GM18951 (cell line): ENCODE results near the gene NDUFS2.
"Not testable (repeated sequence)": the region's sequence is repeated elsewhere in the genome, so short reads cannot be mapped to it uniquely, and the experiment has no call there.

Experiments
- POLR2A ChIP-seq: IDR thresholded peaks from 4 replicates; pipeline ENCODE4 v1.6.1; 2011; ENCODE audit warnings: mild to moderate bottlenecking; ENCODE audit not compliant: insufficient read length, insufficient read depth; ENCODE audit errors: extremely low read depth
- in situ Hi-C: fragments of 300-500 bp; cut with MboI; formaldehyde crosslinking; loops from one replicate; pipeline ENCODE4 v1.12.0; 2022; ENCODE audit warnings: low sequenced_read_pairs, mixed read lengths, inconsistent platforms; ENCODE audit not compliant: unreplicated experiment

The NDUFS2 gene

DNA sequence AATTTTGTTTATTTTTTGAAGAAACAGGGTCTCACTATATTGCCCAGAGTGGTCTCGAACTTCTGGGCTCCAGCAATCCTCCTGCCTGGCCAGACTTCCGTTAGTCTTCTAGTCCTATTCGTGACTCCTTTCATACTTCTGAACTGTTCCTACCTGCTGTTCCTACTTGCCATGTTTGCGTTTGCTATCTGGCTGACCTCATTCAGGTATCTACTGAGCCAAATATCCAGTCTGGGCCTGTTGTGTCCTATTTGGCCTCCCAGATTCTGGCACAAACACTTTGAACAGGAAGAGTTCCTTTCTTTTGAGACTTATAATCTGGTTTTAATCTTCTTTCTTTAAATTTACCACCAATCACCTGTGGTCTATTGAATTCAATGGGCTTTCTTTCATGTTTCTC lies 42.7 kb downstream of the NDUFS2 start:
- in situ Hi-C loops = no loop called here
- TF ChIP-seq POLR2A = no peak

DNA sequence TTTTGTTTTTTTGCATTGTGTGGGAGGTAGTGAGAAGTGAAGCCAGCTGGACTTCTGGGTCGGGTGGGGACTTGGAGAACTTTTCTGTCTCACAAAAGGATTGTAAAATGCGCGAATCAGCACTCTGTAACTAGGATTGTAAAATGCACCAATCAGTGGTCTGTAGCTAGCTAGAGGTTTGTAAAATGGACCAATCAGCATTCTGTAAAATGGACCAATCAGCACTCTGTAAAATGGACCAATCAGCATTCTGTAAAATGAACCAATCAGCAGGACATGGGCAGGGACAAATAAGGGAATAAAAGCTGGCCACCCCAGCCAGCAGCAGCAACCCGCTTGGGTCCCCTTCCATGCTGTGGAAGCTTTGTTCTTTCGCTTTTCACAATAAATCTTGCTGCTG lies 47.9 kb downstream of the NDUFS2 start:
- in situ Hi-C loops = not testable (repeated sequence)

- in situ Hi-C loops = no loop called here
- TF ChIP-seq POLR2A = no peak
Observed at GRCh38 chr1:161250829-161251228, 48.7 kb downstream of the NDUFS2 start.

GRCh38 chr1:161251579-161251978 lies 49.4 kb downstream of the NDUFS2 start:
- no peak for TF ChIP-seq POLR2A
- in situ Hi-C loops = no loop called here

GRCh38 chr1:161255302-161255701 lies 53.1 kb downstream of the NDUFS2 start:
- in situ Hi-C loops = not testable (repeated sequence)

DNA sequence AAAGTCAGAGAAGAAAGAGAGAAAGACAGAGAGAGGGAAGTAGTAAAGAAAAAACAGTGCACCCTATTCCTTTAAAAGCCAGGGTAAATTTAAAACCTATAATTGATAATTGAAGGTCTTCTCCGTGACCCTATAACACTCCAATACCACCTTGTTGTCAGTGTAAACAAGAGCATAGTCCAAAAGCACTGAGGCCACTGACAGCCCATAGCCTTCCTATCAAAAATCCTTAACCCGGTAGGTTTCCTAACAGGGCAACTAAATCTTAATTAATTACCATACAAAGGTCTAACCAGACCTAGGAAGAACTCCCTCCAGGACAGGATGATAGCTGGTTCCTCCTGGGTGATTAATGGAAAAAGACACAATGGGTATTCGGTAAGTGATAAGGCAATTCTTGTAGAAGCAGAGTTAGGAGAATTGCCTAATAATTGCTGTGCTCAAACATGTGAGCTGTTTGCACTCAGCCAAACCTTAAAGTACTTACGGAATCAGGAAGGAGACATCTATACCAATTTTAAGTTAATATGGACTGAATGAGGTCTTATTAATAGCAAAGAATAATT lies 53.9 kb downstream of the NDUFS2 start:
- in situ Hi-C loops = not testable (repeated sequence)

GRCh38 chr1:161257109-161257508 lies 54.9 kb downstream of the NDUFS2 start:
- in situ Hi-C loops = not testable (repeated sequence)

DNA sequence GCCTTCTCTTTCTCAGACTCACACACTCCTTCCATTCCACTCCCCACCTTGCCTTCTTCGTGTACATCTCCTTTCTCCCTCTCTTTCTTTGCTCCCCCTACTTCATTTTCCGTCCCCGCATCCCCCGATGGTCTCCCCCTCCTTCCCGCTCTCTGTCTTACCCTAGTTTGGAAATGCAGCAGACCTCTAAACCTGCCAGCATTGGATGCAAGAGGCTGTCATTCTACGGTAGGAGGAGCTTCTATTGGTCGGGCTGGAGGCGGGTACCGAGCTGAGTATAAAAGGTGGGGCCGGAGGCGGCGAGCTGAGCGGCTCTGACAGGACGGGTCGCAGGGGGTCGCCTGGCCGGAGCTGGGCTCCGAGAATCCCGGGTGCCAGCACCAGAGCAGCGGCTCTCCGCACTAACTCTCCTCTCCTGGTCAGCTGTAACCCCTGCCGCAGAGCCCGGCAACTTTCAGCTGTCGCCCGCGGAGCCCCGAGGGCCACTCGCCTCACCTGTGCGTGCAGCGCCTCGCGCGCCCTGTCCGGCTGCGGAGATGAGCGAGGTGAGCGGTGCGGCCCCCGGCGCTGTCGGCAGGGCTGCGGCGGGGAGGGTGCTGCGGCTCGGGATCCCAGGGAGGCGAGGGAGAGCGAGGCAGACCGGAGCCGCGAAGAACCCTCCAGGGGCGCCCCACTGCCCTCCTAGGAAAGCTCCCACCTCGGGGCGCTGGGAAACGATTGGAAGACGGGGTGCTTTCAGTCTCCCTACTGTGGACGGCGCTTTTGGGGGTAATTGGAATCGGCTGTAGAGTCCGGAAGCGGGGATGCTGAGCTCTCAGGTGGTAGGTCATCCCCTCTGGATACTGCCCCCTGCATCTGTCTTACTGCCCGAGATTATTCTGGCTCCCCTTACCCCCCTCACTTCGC lies 56.5 kb downstream of the NDUFS2 start, which contains the start of gene PCP4L1:
Gene PCP4L1 (plus strand): TSS at position 307 of the 906 bp plus-strand sequence. CDS start 230 bp downstream, at position 537.
- peak; percentile 49 for TF ChIP-seq POLR2A
- in situ Hi-C loops = no loop called here

- TF ChIP-seq POLR2A = no peak
- in situ Hi-C loops = no loop called here
Observed at GRCh38 chr1:161259345-161259702, 57.2 kb downstream of the NDUFS2 start.

GRCh38 chr1:161259765-161260164 lies 57.6 kb downstream of the NDUFS2 start:
- TF ChIP-seq POLR2A = no peak
- in situ Hi-C loops = no loop called here

DNA sequence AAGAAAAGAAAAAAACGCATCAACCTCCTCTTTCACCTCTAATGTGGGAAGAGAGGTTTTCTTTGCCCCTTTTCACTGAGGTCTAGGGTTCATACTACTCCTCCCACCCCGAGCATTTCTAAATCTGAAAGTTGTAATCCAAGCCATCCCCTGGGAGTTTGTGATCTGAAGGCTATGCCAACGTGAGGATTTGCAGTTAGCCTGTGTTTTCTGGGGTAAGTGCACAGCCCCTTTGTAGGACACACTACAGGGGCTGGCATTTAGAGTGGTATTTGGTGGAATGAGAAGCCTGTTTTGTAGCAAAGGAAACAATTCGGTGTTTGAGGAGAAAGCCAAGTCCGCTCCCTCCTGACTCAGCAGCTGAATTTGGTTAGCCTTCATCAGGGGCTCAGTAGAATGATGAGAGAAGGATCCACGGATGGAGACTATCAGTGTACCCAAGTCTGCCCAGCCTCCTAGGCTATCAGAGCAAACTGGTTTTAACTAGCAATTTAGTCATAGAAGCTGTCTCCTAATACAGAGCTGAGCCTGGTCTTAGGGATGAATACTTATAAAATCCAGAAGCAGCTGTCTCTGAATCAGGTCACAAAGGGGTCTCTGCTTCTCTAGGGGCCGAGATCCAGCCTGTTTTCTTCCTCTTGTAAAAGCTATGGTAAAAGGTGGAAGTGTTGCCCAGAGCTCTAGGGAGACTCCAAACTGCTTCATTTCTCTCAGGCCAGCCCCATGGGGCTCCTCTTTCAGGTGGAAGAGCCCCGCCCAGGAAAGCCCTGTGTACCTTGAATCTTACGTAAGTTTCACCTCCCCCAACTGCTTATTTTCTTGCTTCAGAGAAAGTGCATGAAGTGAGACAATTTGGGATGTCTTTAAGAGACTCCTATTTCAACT lies 58.5 kb downstream of the NDUFS2 start:
- no peak for TF ChIP-seq POLR2A
- in situ Hi-C loops = no loop called here

DNA sequence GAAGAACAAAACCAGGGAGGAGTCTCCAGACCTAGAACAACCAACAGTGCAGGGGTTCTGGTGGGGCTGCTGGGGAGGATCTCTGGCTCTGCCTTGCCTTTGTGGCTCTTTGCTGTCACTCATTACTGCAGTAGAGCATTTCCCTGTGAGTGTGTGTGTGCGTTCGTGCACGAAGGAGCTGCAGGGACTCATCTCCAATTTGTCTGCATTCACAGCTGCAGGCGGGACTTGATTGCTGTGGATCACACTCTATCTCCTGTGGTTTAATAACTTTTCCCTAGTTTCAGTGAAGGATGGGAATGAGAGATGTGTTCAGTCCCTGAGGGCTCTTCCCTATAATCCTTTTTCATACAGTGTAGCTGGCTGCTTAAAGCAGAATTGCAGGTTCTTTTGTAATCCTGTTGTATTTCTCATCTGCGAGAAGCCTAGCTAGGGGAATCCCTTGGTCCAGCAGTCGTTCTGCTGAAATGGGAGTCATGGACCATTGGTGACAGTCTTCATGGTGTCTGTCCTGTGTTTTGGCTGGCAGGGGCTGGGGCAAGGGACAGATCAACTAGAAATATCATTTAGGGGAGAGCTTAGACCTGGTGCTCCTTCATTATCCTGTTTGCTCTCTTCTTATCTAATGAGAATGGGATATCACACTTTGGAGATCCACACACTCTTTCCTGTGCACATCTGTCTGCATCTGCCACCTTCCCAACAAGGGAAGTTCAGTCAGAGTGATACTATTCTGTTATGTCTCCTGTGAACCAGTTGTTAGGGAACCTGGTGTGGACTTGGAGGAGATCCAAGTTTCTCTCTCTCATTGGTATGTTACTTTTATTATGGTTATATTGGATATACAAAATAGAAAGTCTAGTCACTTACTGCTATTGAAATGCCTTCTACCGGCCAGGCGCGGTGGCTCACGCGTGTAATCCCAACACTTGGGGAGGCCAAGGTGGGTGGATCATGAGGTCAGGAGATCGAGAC lies 59.4 kb downstream of the NDUFS2 start:
- in situ Hi-C loops = no loop called here
- no peak for TF ChIP-seq POLR2A
